Glutamatergic neuron (in vitro differentiated cells): ENCODE data around the gene AMT. TPM values are rescaled to one million over a fixed set of nuclear protein-coding genes. Genes with fewer than 3 reads are reported as not detected.
"Not testable (repeated sequence)": the region's sequence is repeated elsewhere in the genome, so short reads cannot be mapped to it uniquely, and the experiment has no call there.

Experiments
- DNase-seq: peaks from one replicate; pipeline ENCODE4 v3.0.0; 2022
- H3K27ac Mint-ChIP-seq: one replicate; pipeline ENCODE4 v1.8.0; 2020; ENCODE audit warnings: mild to moderate bottlenecking, mixed read lengths, inconsistent platforms; ENCODE audit not compliant: unreplicated experiment
- H3K27me3 Mint-ChIP-seq: one replicate; pipeline ENCODE4 v1.8.0; 2020; ENCODE audit warnings: mild to moderate bottlenecking, moderate library complexity, mixed read lengths, inconsistent platforms; ENCODE audit not compliant: unreplicated experiment
- H3K36me3 Mint-ChIP-seq: one replicate; pipeline ENCODE4 v1.8.0; 2020; ENCODE audit warnings: mild to moderate bottlenecking, mixed read lengths, inconsistent platforms; ENCODE audit not compliant: unreplicated experiment
- H3K4me1 Mint-ChIP-seq: one replicate; pipeline ENCODE4 v1.8.0; 2020; ENCODE audit warnings: mild to moderate bottlenecking, low read depth, mixed read lengths, inconsistent platforms; ENCODE audit not compliant: unreplicated experiment
- H3K4me3 Mint-ChIP-seq: one replicate; pipeline ENCODE4 v1.8.0; 2020; ENCODE audit warnings: mild to moderate bottlenecking, mixed read lengths, inconsistent platforms; ENCODE audit not compliant: unreplicated experiment
- H3K9me3 Mint-ChIP-seq: one replicate; pipeline ENCODE4 v1.8.0; 2020; ENCODE audit warnings: mild to moderate bottlenecking, moderate library complexity, mixed read lengths, inconsistent platforms; ENCODE audit not compliant: unreplicated experiment
- total RNA-seq: library from RNA; stranded (reverse); fragmentation: NEBNext Ultra II Directional; extraction: Animal tissue kit (Norgen Biotek cat#: 25700); gene quantifications from one replicate; pipeline ENCODE4 v1.2.1, GENCODE V29; 2021; ENCODE audit not compliant: unreplicated experiment
- TF ChIP-seq, protein P1 (sequence below): fragments of 200-600 bp; sonication (generic); IDR thresholded peaks from one replicate; pipeline ENCODE4 v1.5.0; 2021; ENCODE audit not compliant: partially characterized antibody, unreplicated experiment

Gene AMT
- total RNA-seq, 1 donor from 2014 or later = 12.4 TPM

DNA sequence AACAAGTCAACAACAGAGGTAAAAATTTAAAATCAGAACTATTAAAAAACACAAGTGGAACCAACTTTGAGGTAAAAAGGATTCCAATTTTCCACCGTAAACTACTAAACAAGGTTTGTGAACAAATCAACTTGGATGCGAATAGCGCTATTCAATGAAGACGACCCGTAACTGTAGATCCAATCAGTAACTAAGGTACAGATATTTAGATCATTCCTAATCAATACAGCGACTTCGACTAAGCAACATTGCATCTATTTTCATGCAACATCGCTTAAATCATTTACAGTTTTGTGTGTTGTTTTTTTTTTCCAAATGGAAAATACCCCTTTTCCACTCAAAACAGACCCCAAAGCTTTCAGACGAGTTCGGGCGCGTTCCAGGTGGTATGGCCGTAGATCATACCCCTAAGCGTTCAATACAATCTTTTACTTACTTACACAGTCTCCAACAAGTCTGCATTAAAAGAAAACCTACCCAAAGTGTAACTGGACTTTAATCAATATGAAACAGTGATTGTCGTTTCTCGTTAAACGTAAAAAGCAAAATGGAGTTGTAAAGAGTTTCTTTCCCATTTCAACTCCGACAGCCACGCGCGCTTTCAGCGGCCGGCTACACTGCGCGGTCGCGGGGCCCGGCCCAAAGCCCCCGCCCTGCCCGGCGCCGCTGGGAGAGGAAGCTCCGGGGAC is 11.3 kb downstream of the AMT start:
- DNase-seq = no peak
- Mint-ChIP-seq H3K36me3 (no peaks in the 10 kb centered on the region), H3K27ac (peak overlapping the region; percentile 90), H3K4me1 (peaks cover 30% of the 10 kb centered on the region), H3K4me3 (peak overlapping the region; percentile 97), H3K27me3 (peaks cover 2% of the 10 kb centered on the region), H3K9me3 (peaks cover 11% of the 10 kb centered on the region)
- TF ChIP-seq, protein P1, sequence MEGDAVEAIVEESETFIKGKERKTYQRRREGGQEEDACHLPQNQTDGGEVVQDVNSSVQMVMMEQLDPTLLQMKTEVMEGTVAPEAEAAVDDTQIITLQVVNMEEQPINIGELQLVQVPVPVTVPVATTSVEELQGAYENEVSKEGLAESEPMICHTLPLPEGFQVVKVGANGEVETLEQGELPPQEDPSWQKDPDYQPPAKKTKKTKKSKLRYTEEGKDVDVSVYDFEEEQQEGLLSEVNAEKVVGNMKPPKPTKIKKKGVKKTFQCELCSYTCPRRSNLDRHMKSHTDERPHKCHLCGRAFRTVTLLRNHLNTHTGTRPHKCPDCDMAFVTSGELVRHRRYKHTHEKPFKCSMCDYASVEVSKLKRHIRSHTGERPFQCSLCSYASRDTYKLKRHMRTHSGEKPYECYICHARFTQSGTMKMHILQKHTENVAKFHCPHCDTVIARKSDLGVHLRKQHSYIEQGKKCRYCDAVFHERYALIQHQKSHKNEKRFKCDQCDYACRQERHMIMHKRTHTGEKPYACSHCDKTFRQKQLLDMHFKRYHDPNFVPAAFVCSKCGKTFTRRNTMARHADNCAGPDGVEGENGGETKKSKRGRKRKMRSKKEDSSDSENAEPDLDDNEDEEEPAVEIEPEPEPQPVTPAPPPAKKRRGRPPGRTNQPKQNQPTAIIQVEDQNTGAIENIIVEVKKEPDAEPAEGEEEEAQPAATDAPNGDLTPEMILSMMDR = no peak

DNA sequence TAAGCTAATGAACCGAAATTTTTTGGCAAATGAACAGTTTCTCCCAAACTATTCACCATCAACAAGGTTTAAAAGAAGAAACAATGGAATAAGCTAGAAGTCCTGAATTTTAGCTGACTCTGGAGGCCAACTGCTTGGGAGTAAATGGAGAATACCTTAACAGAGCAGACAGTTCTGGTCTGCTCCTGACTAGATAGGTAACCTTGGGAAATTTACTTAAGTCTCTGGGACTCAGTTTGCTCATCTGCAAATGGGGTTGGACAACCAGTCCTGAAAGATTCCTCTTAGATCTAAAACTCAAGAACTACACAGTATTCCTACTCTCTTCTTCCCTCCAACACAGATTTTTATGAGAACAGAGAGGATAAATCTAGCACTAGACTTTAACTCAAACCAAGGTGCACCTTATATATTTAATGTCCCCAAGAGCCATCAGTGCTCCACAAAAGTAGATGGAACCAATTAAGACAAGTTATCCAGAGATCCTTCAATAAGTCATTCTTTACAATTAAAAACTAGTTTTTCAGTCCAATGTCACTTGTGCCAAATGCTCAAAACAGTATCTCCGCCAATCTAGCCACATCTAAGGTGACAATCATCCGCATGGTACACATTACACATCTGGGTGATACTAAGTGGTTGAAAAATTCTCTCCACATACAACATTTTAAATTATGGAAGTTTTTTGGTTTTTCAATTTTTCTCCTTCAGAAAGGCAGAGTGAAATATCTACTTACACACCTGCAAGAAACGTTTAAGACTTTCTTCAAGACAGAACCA is 12.0 kb downstream of the AMT start:
- H3K4me3 Mint-ChIP-seq = peak overlapping the region; percentile 97
- H3K4me1 Mint-ChIP-seq = peaks cover 27% of the 10 kb centered on the region
- H3K9me3 Mint-ChIP-seq = peaks cover 11% of the 10 kb centered on the region
- H3K27ac Mint-ChIP-seq = peak overlapping the region; percentile 90
- H3K36me3 Mint-ChIP-seq = no peaks in the 10 kb centered on the region
- H3K27me3 Mint-ChIP-seq = peaks cover 2% of the 10 kb centered on the region
- no peak for DNase-seq
- TF ChIP-seq, protein P1 = no peak

DNA sequence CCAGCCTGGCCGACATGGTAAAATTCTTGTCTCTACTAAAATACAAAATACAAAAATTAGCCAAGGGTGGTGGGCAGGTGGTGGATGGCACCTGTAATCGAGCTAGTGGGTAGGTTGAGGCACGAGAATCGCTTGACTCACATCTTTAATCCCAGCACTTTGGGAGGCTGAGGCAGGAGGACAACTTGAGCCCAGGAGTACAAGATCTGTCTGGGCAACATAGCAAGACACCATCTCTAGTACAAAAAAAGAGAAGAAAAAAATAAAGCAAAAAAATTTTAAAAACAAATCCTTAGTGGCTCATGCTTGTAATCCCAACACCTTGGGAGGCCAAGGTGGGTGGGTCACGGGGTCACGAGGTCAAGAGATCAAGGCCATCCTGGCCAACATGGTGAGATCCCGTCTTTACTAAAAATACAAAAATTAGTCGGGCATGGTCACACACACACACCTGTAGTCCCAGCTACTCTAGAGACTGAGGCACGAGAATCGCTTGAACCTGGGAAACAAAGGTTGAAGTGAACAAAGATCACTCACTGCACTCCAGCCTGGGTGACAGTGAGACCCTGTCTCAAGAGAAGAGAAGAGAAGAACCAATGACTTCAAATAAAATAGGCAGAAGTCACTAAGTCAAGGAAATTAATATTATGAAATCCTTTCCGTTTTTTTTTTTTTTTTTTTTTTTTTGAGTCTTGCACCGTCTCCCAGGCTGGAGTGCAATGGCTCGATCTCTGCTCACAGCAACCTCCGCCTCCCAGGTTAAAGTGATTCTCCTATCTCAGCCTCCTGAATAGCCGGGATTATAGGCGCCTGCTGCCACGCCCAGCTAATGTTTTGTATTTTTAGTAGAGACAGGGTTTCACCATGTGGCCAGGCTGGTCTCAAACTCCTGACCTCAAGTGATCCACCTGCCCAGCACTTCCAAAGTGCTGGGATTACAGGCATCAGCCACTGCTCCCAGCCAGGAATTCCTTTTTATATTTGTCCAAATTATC is 15.4 kb downstream of the AMT start:
- no peak for DNase-seq
- no peaks in the 10 kb centered on the region for H3K36me3 Mint-ChIP-seq
- H3K27ac Mint-ChIP-seq = peak overlapping the region; percentile 28
- no peaks in the 10 kb centered on the region for H3K27me3 Mint-ChIP-seq
- peaks cover 20% of the 10 kb centered on the region for H3K4me1 Mint-ChIP-seq
- no peak overlapping the region for H3K4me3 Mint-ChIP-seq
- H3K9me3 Mint-ChIP-seq = peaks cover 6% of the 10 kb centered on the region
- TF ChIP-seq, protein P1 = no peak

DNA sequence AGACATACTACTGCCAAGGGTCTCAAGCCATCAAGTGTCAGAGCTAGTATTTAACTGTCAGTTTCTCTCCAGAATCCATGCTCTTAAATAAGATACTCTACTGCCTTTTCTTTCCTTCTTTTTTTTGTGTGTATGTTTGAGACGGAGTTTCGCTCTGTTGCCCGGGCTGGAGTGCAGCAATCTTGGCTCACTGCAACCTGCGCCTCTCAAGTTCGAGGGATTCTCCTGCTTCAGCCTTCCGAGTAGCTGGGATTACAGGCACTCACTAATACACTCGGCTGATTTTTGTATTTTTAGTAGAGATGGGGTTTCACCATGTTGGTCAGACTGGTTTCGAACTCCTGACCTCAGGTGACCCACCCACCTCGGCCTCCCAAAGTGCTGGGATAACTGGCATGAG is 16.7 kb downstream of the AMT start:
- not testable (repeated sequence) for H3K4me3 Mint-ChIP-seq, H3K36me3 Mint-ChIP-seq, H3K9me3 Mint-ChIP-seq, DNase-seq, H3K27me3 Mint-ChIP-seq, H3K27ac Mint-ChIP-seq
- peaks cover 15% of the 10 kb centered on the region for H3K4me1 Mint-ChIP-seq

DNA sequence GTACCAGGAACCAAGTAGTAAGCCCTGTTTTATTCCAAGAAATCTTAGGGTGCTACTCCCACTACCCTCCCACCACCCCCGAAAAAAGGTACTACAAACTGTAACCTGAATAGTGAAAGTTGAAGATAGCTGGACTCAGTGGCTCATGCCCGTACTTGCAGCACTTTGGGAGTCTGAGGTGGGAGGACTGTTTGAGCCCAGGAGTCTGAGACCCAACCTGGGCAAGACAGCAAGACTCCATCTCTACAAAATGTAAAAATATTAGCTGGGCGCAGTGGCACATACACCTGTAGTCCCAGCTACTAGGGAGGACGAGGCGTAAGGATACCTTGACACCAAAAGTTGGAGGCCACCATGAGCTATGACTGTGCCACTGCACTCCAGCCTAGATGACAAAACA is 18.4 kb downstream of the AMT start:
- peaks cover 2% of the 10 kb centered on the region for H3K9me3 Mint-ChIP-seq
- TF ChIP-seq, protein P1 = no peak
- no peak overlapping the region for H3K4me3 Mint-ChIP-seq
- peaks cover 8% of the 10 kb centered on the region for H3K4me1 Mint-ChIP-seq
- DNase-seq = no peak
- peaks cover 3% of the 10 kb centered on the region for H3K27me3 Mint-ChIP-seq
- no peak overlapping the region for H3K27ac Mint-ChIP-seq
- H3K36me3 Mint-ChIP-seq = no peaks in the 10 kb centered on the region
